Fibroblast of lung (primary cell): Measurements from ENCODE around the gene SCGB3A1. TPM values are rescaled to one million over a fixed set of nuclear protein-coding genes. Genes with fewer than 3 reads are reported as not detected.

ENCODE experiments used
- DNase-seq, 2 donors: peaks; one replicate each; pipeline versions ENCODE4 v3.0.0 to v3.0.0-alpha.2; 2010; ENCODE audit warnings: low read depth in 2 of 2
- H2AFZ ChIP-seq: 2 replicates; pipeline ENCODE4 v1.5.1; 2012; ENCODE audit warnings: low read length, control low read depth, inconsistent platforms
- H3K27ac ChIP-seq: 2 replicates; pipeline ENCODE4 v1.5.1; 2011; ENCODE audit warnings: low read length, control low read depth; ENCODE audit not compliant: insufficient read depth
- H3K27me3 ChIP-seq: 2 replicates; pipeline ENCODE4 v1.5.1; 2011; ENCODE audit warnings: mild to moderate bottlenecking, low read length; ENCODE audit not compliant: control insufficient read depth, insufficient read depth
- H3K36me3 ChIP-seq: 2 replicates; pipeline ENCODE4 v1.5.1; 2011; ENCODE audit warnings: low read length; ENCODE audit not compliant: control insufficient read depth, insufficient read depth
- H3K4me1 ChIP-seq: 2 replicates; pipeline ENCODE4 v1.5.1; 2011; ENCODE audit warnings: low read length; ENCODE audit not compliant: control insufficient read depth, insufficient read depth; ENCODE audit errors: extremely low read depth
- H3K4me2 ChIP-seq: 2 replicates; pipeline ENCODE4 v1.5.1; 2011; ENCODE audit warnings: low read length, control low read depth; ENCODE audit not compliant: insufficient read depth; ENCODE audit errors: extremely low read depth
- H3K4me3 ChIP-seq, 4 experiments: fragments of 200-600 bp in 1 of 4; sonication (generic) in 1 of 4; replicated peaks in 1 of 4; 2 replicates each; pipeline ENCODE4 v1.5.1; 2011 to 2016; ENCODE audit warnings: low read length in 4 of 4, low read depth in 3 of 4, mild to moderate bottlenecking in 3 of 4, control low read depth in 2 of 4, inconsistent platforms in 1 of 4, mixed read lengths in 1 of 4; ENCODE audit not compliant: insufficient read depth in 1 of 4; ENCODE audit errors: control extremely low read depth in 1 of 4
- H3K79me2 ChIP-seq: 2 replicates; pipeline ENCODE4 v1.5.1; 2012; ENCODE audit warnings: mild to moderate bottlenecking, low read length, inconsistent platforms; ENCODE audit not compliant: control insufficient read depth, insufficient read depth
- H3K9ac ChIP-seq: 2 replicates; pipeline ENCODE4 v1.5.1; 2011; ENCODE audit warnings: mild to moderate bottlenecking, low read length, control low read depth; ENCODE audit not compliant: insufficient read depth
- H3K9me3 ChIP-seq: 2 replicates; pipeline ENCODE4 v1.5.1; 2012; ENCODE audit warnings: low read depth, low read length; ENCODE audit not compliant: control insufficient read depth, insufficient read depth
- H4K20me1 ChIP-seq: 2 replicates; pipeline ENCODE4 v1.5.1; 2011; ENCODE audit warnings: low read length; ENCODE audit not compliant: control insufficient read depth, insufficient read depth; ENCODE audit errors: extremely low read depth
- CTCF ChIP-seq, 2 donors: IDR thresholded peaks in 1 of 2; conservative IDR thresholded peaks in 1 of 2; 1 replicate in 1 of 2; 2 replicates in 1 of 2; pipeline ENCODE4 v1.5.1; 2011 to 2012; ENCODE audit warnings: low read length in 2 of 2, control low read depth in 1 of 2, inconsistent platforms in 1 of 2, low read depth in 1 of 2, mild to moderate bottlenecking in 1 of 2
- EZH2 ChIP-seq: IDR thresholded peaks from 2 replicates; pipeline ENCODE4 v1.5.1; 2012; ENCODE audit warnings: low read length, control low read depth, mild to moderate bottlenecking; ENCODE audit errors: missing control alignments
- polyA plus RNA-seq, 2 donors: library from polyadenylated mRNA; depleted of rRNA in 1 of 2; stranded (reverse) in 1 of 2; unstranded in 1 of 2; fragments of >200 nt; gene quantifications; 2 replicates each; pipeline ENCODE4 v1.2.1, GENCODE V29; 2011 to 2012; ENCODE audit warnings: missing spikeins in 1 of 2
- total RNA-seq: library from RNA; depleted of rRNA; stranded (reverse); fragments of >200 nt; gene quantifications from 2 replicates; pipeline ENCODE4 v1.2.1, GENCODE V29; 2014

SCGB3A1 gene
- total and polyA plus RNA-seq, 2 donors (not counting 1 experiment from before 2014, with no cell fraction given) = not detected

- no peaks in the 10 kb centered on the region for H3K36me3 ChIP-seq
- no peaks in the 10 kb centered on the region for H3K79me2 ChIP-seq
- TF ChIP-seq EZH2 = no peak
- no peak for TF ChIP-seq CTCF (conservative IDR thresholded peaks at IDR 0.05 in 1 of 2, IDR thresholded peaks at IDR 0.05 in 1 of 2; ENCODE audit: low read depth in 1 of 2, low read length in 2 of 2)
- H3K4me3 ChIP-seq = no peak overlapping the region
- no peaks in the 10 kb centered on the region for H4K20me1 ChIP-seq
- H3K4me2 ChIP-seq = no peak overlapping the region
- H3K27ac ChIP-seq = no peak overlapping the region
- DNase-seq = no peak
- H3K4me1 ChIP-seq = no peaks in the 10 kb centered on the region
- no peaks in the 10 kb centered on the region for H3K27me3 ChIP-seq
- no peak overlapping the region for H2AFZ ChIP-seq
- no peaks in the 10 kb centered on the region for H3K9me3 ChIP-seq
- H3K9ac ChIP-seq = no peak overlapping the region
Measured at GRCh38 chr5:180622910-180623309, 31.6 kb upstream of the SCGB3A1 start.

- Histone ChIP-seq H3K9me3 (no peaks in the 10 kb centered on the region), H3K9ac (no peak overlapping the region), H2AFZ (no peak overlapping the region), H3K4me2 (no peak overlapping the region), H3K27me3 (no peaks in the 10 kb centered on the region), H4K20me1 (no peaks in the 10 kb centered on the region), H3K4me3 (no peak overlapping the region), H3K4me1 (no peaks in the 10 kb centered on the region), H3K36me3 (no peaks in the 10 kb centered on the region), H3K79me2 (no peaks in the 10 kb centered on the region), H3K27ac (no peak overlapping the region)
- DNase-seq = no peak
- TF ChIP-seq EZH2 (no peak), CTCF (conservative IDR thresholded peaks at IDR 0.05 in 1 of 2, IDR thresholded peaks at IDR 0.05 in 1 of 2; ENCODE audit: low read depth in 1 of 2, low read length in 2 of 2) (no peak)
Measured at GRCh38 chr5:180621311-180621710, 30.0 kb upstream of the SCGB3A1 start.

- no peaks in the 10 kb centered on the region for H4K20me1 ChIP-seq
- no peak for TF ChIP-seq EZH2
- TF ChIP-seq CTCF (conservative IDR thresholded peaks at IDR 0.05 in 1 of 2, IDR thresholded peaks at IDR 0.05 in 1 of 2; ENCODE audit: low read depth in 1 of 2, low read length in 2 of 2) = no peak
- H3K9ac ChIP-seq = no peak overlapping the region
- H3K4me2 ChIP-seq = no peak overlapping the region
- DNase-seq = no peak
- no peak overlapping the region for H2AFZ ChIP-seq
- no peaks in the 10 kb centered on the region for H3K27me3 ChIP-seq
- H3K4me3 ChIP-seq = no peak overlapping the region
- no peaks in the 10 kb centered on the region for H3K79me2 ChIP-seq
- H3K27ac ChIP-seq = no peak overlapping the region
- H3K4me1 ChIP-seq = no peaks in the 10 kb centered on the region
- H3K36me3 ChIP-seq = no peaks in the 10 kb centered on the region
- H3K9me3 ChIP-seq = no peaks in the 10 kb centered on the region
Measured at GRCh38 chr5:180620014-180620413, 28.7 kb upstream of the SCGB3A1 start.
